Activated T-cell treated with anti-CD3 and anti-CD28 coated beads for 48 hours (primary cell): ENCODE data around the gene GDI2.
"Not testable (repeated sequence)": the region's sequence is repeated elsewhere in the genome, so short reads cannot be mapped to it uniquely, and the experiment has no call there.

Experiments used
- DNase-seq: peaks from one replicate; pipeline ENCODE4 v3.0.0-alpha.2; 2020; ENCODE audit warnings: low read depth

GDI2 gene

GRCh38 chr10:5827841-5828240 is 14.6 kb upstream of the GDI2 start:
- no peak for DNase-seq

GRCh38 chr10:5826511-5826910 is 13.3 kb upstream of the GDI2 start:
- not testable (repeated sequence) for DNase-seq

GRCh38 chr10:5818894-5819293 is 5.7 kb upstream of the GDI2 start:
- no peak for DNase-seq

- no peak for DNase-seq
Observed at GRCh38 chr10:5818048-5818331, 4.8 kb upstream of the GDI2 start.

- DNase-seq, result no peak
Observed at GRCh38 chr10:5817322-5818047, 4.3 kb upstream of the GDI2 start.

- DNase-seq, result no peak
Observed at GRCh38 chr10:5816170-5816569, 2.9 kb upstream of the GDI2 start.

- DNase-seq, result no peak
Observed at GRCh38 chr10:5814110-5815107, 1.2 kb upstream of the GDI2 start.

- no peak for DNase-seq
Observed at GRCh38 chr10:5813091-5813340, 218 bp downstream of the GDI2 start.

GRCh38 chr10:5812283-5813090 is 747 bp downstream of the GDI2 start:
- DNase-seq, result peak; percentile 43

- no peak for DNase-seq
Observed at GRCh38 chr10:5811387-5811821, 1.8 kb downstream of the GDI2 start.

GRCh38 chr10:5810225-5810624 is 3.0 kb downstream of the GDI2 start:
- DNase-seq, result no peak

- DNase-seq, result no peak
Observed at GRCh38 chr10:5809527-5810154, 3.6 kb downstream of the GDI2 start.

- not testable (repeated sequence) for DNase-seq
Observed at GRCh38 chr10:5808783-5809392, 4.3 kb downstream of the GDI2 start.

GRCh38 chr10:5806745-5807144 is 6.5 kb downstream of the GDI2 start:
- no peak for DNase-seq

- DNase-seq, result no peak
Observed at GRCh38 chr10:5805711-5806110, 7.5 kb downstream of the GDI2 start.

GRCh38 chr10:5805260-5805659 is 8.0 kb downstream of the GDI2 start:
- DNase-seq, result no peak

- DNase-seq, result no peak
Observed at GRCh38 chr10:5804386-5804785, 8.8 kb downstream of the GDI2 start.

GRCh38 chr10:5800782-5801181 is 12.5 kb downstream of the GDI2 start:
- no peak for DNase-seq

GRCh38 chr10:5794236-5794635 is 19.0 kb downstream of the GDI2 start:
- DNase-seq, result no peak

GRCh38 chr10:5789626-5790025 is 23.6 kb downstream of the GDI2 start:
- no peak for DNase-seq

GRCh38 chr10:5788969-5789368 is 24.3 kb downstream of the GDI2 start:
- DNase-seq, result no peak

- DNase-seq, result no peak
Observed at GRCh38 chr10:5783300-5783699, 29.9 kb downstream of the GDI2 start.
